IPS-15b (cell line): Measurements from ENCODE around the gene NUP214.
"Not testable (repeated sequence)": the region's sequence is repeated elsewhere in the genome, so short reads cannot be mapped to it uniquely, and the experiment has no call there.

Experiments used
- H3K27me3 ChIP-seq: one replicate; pipeline ENCODE4 v1.6.1; 2013; ENCODE audit warnings: low read length; ENCODE audit not compliant: control insufficient read depth, insufficient read depth
- H3K36me3 ChIP-seq: one replicate; pipeline ENCODE4 v1.6.1; 2013; ENCODE audit warnings: low read length; ENCODE audit not compliant: control insufficient read depth, insufficient read depth
- H3K4me1 ChIP-seq: one replicate; pipeline ENCODE4 v1.6.1; 2013; ENCODE audit warnings: mild to moderate bottlenecking, low read length; ENCODE audit not compliant: control insufficient read depth, insufficient read depth
- H3K4me3 ChIP-seq: one replicate; pipeline ENCODE4 v1.5.1; 2013; ENCODE audit warnings: low read depth, low read length
- H3K9ac ChIP-seq: one replicate; pipeline ENCODE4 v1.6.1; 2013; ENCODE audit warnings: low read depth, mild to moderate bottlenecking, low read length
- H3K9me3 ChIP-seq: one replicate; pipeline ENCODE4 v1.6.1; 2013; ENCODE audit warnings: mild to moderate bottlenecking, low read length; ENCODE audit not compliant: control insufficient read depth, insufficient read depth

Gene NUP214

GRCh38 chr9:131111854-131112311, 13.5 kb upstream of the NUP214 start:
- Histone ChIP-seq H3K36me3 (peaks cover 24% of the 10 kb centered on the region), H3K27me3 (no peaks in the 10 kb centered on the region), H3K9me3 (no peaks in the 10 kb centered on the region), H3K9ac (peak overlapping the region; percentile 47), H3K4me1 (peaks cover 4% of the 10 kb centered on the region), H3K4me3 (no peak overlapping the region)

GRCh38 chr9:131112374-131113154, 12.8 kb upstream of the NUP214 start:
- H3K27me3 ChIP-seq: no peaks in the 10 kb centered on the region
- no peak overlapping the region for H3K9ac ChIP-seq

GRCh38 chr9:131113655-131114054, 11.7 kb upstream of the NUP214 start:
- Histone ChIP-seq H3K9ac (no peak overlapping the region), H3K27me3 (no peaks in the 10 kb centered on the region), H3K9me3 (no peaks in the 10 kb centered on the region), H3K4me1 (peaks cover 4% of the 10 kb centered on the region), H3K36me3 (peaks cover 28% of the 10 kb centered on the region), H3K4me3 (no peak overlapping the region)

More at GRCh38 chr9:131112374-131113154, 12.8 kb upstream of the NUP214 start:
- Histone ChIP-seq H3K4me3 (no peak overlapping the region), H3K36me3 (peaks cover 25% of the 10 kb centered on the region), H3K4me1 (peaks cover 4% of the 10 kb centered on the region), H3K9me3 (no peaks in the 10 kb centered on the region)

- no peaks in the 10 kb centered on the region for H3K27me3 ChIP-seq
- no peak overlapping the region for H3K9ac ChIP-seq
- peaks cover 4% of the 10 kb centered on the region for H3K4me1 ChIP-seq
- H3K36me3 ChIP-seq: peaks cover 28% of the 10 kb centered on the region
- H3K4me3 ChIP-seq: no peak overlapping the region
- H3K9me3 ChIP-seq: no peaks in the 10 kb centered on the region
These were observed 11.3 kb upstream of the NUP214 start for GRCh38 chr9:131114084-131114535.

GRCh38 chr9:131115360-131115742, 10.0 kb upstream of the NUP214 start:
- H3K36me3 ChIP-seq: peaks cover 34% of the 10 kb centered on the region
- H3K4me3 ChIP-seq, H3K9me3 ChIP-seq, H3K9ac ChIP-seq, H3K4me1 ChIP-seq, H3K27me3 ChIP-seq: not testable (repeated sequence)

GRCh38 chr9:131116281-131117120, 8.9 kb upstream of the NUP214 start:
- Histone ChIP-seq H3K9me3 (no peaks in the 10 kb centered on the region), H3K27me3 (no peaks in the 10 kb centered on the region), H3K9ac (no peak overlapping the region), H3K4me3 (no peak overlapping the region), H3K36me3 (peaks cover 43% of the 10 kb centered on the region), H3K4me1 (peaks cover under 1% of the 10 kb centered on the region)

GRCh38 chr9:131117121-131117761, 8.1 kb upstream of the NUP214 start:
- H3K9ac ChIP-seq: no peak overlapping the region
- no peaks in the 10 kb centered on the region for H3K27me3 ChIP-seq
- no peaks in the 10 kb centered on the region for H3K4me1 ChIP-seq
- no peak overlapping the region for H3K4me3 ChIP-seq
- H3K9me3 ChIP-seq: no peaks in the 10 kb centered on the region
- H3K36me3 ChIP-seq: peaks cover 38% of the 10 kb centered on the region

- H3K27me3 ChIP-seq: no peaks in the 10 kb centered on the region
- peaks cover 33% of the 10 kb centered on the region for H3K36me3 ChIP-seq
- H3K9ac ChIP-seq: no peak overlapping the region
- no peaks in the 10 kb centered on the region for H3K9me3 ChIP-seq
- H3K4me3 ChIP-seq: no peak overlapping the region
- no peaks in the 10 kb centered on the region for H3K4me1 ChIP-seq
These were observed 7.6 kb upstream of the NUP214 start for GRCh38 chr9:131117762-131118145.

- H3K9me3 ChIP-seq: no peaks in the 10 kb centered on the region
- peaks cover 25% of the 10 kb centered on the region for H3K36me3 ChIP-seq
- H3K27me3 ChIP-seq: no peaks in the 10 kb centered on the region
- H3K4me1 ChIP-seq: no peaks in the 10 kb centered on the region
- H3K9ac ChIP-seq: no peak overlapping the region
- H3K4me3 ChIP-seq: no peak overlapping the region
These were observed 5.8 kb upstream of the NUP214 start for GRCh38 chr9:131119600-131119999.

- Histone ChIP-seq H3K27me3 (no peaks in the 10 kb centered on the region), H3K9ac (no peak overlapping the region), H3K36me3 (peaks cover 25% of the 10 kb centered on the region), H3K4me1 (no peaks in the 10 kb centered on the region), H3K4me3 (no peak overlapping the region), H3K9me3 (no peaks in the 10 kb centered on the region)
These were observed 4.7 kb upstream of the NUP214 start for GRCh38 chr9:131120620-131121228.

- Histone ChIP-seq H3K36me3 (peaks cover 25% of the 10 kb centered on the region), H3K9ac (no peak overlapping the region), H3K27me3 (no peaks in the 10 kb centered on the region), H3K4me3 (no peak overlapping the region), H3K9me3 (no peaks in the 10 kb centered on the region), H3K4me1 (no peaks in the 10 kb centered on the region)
These were observed 4.0 kb upstream of the NUP214 start for GRCh38 chr9:131121346-131121745.
